HG02642 (cell line): ENCODE data around the gene LGALSL.

Source experiments
- ATAC-seq: cut with Tn5 transposase; IDR thresholded peaks from one replicate; pipeline ENCODE4 v1.9.1; 2021; ENCODE audit warnings: mild to moderate bottlenecking; ENCODE audit not compliant: unreplicated experiment, poor library complexity

Gene LGALSL

DNA sequence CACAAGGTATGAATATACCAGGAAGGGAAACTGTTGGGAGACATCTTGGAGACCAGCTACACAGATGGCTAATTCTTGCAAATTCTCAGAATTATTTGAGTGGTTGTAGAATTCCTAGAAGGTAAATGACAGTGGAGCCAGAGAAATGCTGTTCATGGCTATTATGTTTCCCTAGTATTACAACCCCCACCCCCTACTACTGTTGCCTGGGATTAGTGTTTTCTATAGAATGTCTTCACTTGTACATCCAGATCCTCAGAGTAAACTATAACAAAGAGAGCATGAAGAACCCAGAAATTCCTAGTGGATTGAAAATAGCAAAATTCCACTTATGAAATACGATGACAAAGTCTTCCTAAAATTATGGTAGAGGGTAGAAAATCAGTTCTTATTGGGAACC is 15.3 kb downstream of the LGALSL start:
- ATAC-seq: no peak

GRCh38 chr2:64470071-64470470 is 16.1 kb downstream of the LGALSL start:
- ATAC-seq: no peak

- no peak for ATAC-seq
These were observed 16.9 kb downstream of the LGALSL start for GRCh38 chr2:64470766-64471295.

GRCh38 chr2:64471600-64471999 is 17.6 kb downstream of the LGALSL start:
- ATAC-seq: no peak

DNA sequence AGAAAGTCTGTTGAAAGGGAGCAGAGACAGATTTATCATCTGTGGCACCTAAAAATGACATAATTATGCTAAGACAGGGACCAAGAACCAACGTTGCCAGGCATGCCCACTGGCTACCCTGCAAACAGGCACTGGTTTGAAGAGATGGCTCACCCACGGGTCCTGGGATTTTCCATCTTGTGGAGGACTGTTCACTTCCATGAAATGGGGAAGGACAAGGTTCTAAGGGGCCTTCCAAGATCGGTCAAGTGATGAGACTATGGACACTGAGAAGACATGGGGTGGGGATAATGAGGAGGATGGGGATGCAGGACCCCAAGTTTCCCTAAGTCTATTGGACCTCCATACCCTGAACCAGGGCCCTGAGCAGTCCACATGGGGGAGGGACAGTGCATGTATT is 18.9 kb downstream of the LGALSL start:
- no peak for ATAC-seq

GRCh38 chr2:64474121-64474571 is 20.2 kb downstream of the LGALSL start:
- no peak for ATAC-seq

DNA sequence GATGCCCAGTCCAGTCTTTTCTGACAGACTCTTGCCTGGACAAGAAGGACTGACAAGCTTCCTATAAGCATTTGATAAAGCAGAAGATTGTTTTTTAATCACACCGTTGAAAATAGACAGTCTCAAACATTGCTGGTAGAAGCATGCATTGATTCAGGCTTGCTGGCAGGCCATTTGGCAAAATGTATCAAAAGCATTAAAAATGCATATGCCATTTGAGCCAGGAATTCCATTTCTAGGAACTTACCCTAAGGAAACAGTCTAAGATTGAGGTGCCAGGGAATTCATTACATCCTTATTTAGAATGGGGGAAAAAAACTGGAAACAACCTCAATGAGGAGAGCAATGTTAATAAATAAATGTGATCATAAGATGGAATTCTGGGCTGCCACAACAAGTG is 20.7 kb downstream of the LGALSL start:
- ATAC-seq: no peak

DNA sequence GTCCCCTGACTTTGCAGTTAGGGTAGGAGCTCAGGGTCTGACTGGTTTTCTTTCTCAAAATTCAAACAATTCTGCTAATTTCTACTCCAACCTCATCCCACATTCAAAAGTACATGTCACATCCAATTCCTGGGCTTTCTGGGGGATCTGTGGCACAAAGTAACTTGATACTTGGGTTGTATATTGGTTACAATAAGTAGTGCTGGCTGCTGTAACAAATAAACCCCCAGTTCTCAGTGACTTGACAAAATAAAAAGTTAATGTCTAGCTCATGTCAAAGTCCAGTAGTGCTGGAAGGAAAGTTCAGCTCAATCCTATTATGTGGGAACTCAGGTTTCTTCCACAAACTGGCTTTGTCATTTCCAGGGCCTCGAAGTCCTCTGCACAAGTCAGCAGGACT is 23.1 kb downstream of the LGALSL start:
- ATAC-seq: no peak

- no peak for ATAC-seq
These were observed 24.0 kb downstream of the LGALSL start for GRCh38 chr2:64477979-64478378.

- no peak for ATAC-seq
These were observed 24.7 kb downstream of the LGALSL start for GRCh38 chr2:64478502-64479230.

DNA sequence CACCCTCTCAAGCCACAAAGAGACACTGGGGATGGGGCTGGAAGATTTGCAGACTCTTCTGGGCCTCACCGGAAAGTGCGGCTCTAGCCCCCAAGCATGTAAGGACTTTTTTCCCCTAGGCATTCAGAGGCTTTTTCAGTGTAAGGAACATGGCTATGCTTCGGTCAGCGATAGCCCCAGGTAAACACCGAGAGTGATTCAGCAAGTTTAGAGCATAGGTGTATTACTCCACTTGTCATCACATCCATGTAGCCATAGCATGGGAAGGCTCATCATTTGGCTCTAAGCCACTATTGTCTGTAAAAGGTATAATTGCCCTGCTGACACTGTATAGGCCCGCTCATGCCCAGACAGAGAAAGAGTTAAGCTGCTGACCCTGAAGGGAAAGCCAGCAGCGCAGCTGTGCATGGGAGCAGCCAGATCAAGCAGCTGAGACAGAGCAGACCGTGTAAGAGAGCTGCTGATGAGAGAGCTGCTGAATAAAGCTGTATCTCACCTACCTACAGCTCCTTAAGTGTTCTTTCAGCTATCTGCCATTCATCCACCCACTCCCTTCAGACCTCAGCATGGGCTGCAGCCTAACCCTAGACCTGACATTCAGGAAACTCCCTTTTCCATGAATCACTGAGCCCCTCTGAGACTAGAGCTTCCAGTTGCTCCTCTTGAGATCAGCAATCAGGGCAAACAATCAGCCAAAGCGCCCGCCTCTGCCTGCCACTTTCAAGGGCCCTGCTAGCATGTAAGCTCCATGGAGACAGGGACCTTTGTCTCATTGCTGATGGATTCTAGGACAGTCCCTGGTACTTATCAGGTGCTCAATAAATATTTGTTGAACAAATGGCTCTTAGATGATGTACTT is 25.5 kb downstream of the LGALSL start:
- ATAC-seq: no peak

DNA sequence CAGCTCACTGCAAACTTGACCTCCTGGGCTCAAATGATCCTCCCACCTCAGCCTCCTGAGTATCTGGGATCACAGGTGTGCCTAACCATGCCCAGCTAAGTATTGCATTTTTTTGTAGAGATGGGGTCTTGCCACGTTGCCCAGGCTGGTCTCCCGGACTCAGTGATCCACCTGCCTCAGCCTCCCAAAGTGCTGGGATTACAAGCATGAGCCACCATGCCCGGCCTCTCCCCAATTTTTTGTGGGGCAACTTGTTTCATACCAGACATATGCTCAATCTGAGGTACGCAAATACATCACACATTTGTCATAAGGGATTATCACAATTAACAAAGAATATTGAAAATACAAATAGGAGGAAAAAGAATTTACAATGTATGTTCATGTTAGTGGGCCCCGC is 27.7 kb downstream of the LGALSL start:
- ATAC-seq: no peak

DNA sequence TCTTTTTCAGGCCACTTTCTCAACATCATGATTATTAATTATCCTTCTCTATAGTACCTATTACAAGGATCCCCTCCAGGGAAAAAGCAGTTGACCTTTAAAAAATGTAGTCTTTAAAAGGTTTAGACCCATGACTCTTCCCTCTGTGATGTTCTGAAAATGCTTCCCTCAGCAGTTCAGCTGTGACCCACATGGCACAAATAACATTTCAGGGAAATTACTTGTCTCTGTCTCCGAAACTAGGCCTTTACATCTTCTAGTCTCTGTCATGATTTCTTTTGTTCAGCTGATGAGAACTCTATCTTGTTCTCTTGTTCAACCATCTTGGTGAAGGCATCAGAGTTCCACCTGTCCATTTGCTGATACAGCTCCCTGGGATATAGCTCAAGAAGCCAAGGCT is 28.3 kb downstream of the LGALSL start:
- no peak for ATAC-seq

- no peak for ATAC-seq
These were observed 29.0 kb downstream of the LGALSL start for GRCh38 chr2:64482765-64483504.

DNA sequence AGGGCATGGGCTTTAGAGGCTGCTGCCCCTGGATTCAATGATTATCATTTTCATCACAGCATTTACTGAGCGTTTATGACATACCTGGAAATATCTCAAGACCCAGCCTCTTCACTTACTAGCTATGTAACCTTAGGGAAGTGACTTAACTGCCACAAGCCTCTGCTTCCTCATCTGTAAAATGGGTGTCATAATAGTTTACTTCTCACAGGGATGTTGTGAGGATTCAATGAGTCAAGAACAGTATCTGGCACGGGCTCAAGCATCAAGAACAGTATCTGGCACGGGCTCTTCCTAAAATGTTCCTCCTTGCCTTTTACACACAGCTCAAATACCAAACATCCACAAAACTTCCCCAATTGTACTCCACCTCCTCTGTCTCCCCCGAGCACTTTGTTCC is 31.4 kb downstream of the LGALSL start:
- no peak for ATAC-seq

GRCh38 chr2:64485961-64486360 is 32.0 kb downstream of the LGALSL start:
- no peak for ATAC-seq

GRCh38 chr2:64487256-64488049 is 33.5 kb downstream of the LGALSL start:
- no peak for ATAC-seq

DNA sequence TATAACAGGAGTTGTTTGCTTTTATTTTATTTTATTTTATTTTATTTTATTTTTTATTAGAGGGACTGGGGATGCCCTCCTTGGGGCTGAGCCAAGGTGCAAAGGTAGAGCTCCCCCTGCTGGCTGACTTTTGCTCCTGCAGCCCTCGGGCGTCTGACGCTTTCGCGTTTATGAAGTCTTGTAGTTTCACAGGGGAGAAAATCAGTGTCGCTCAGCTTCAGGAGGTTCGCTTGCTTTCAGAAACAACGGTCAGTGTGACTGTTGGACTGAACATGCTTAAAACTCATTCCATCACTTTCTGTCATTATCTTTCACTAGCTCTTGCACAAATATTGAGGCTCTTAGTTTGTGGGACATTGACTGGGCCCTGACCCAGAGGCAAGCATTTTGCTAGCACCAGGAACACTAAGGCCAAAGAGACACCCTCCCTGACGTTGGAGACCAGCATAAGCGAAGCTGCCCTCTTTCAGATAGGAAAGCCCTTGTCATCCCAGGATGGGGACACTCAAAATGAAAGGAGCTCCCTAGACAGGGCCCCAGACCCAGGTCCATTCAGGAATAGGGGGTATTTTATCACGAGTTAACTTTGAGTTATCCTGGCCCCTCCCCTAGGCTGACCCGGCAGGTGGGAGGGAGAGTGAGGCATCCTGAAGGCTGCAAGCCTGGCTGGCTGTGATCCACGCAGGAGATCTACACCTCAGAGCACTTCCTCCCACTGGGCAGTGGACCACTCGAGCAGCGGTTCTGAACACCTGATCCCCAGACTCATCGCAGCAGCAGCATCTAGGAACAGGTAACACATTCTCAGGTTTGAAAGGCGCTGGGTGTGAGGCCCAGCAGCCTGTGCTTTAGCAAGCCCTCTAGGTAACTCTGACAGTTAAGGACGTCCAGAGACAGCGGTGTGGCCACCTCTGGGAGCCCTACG is 34.4 kb downstream of the LGALSL start:
- peak; percentile 58 for ATAC-seq
